Bronchial epithelial cell (primary cell): ENCODE data around the gene TCAF1. TPM values are rescaled to one million over a fixed set of nuclear protein-coding genes. Genes with fewer than 3 reads are reported as not detected.
A peak's percentile ranks its signal among the peaks of the same experiment; 100 is the strongest.

Source experiments
- DNase-seq: peaks from one replicate; pipeline ENCODE4 v3.0.0-alpha.2; 2010; ENCODE audit warnings: low read depth
- FAIRE-seq: peaks from 2 replicates; lab custom pipeline; 2011; peaks lifted over from hg19 to GRCh38; lab: Jason Lieb, UNC
- H3K27me3 ChIP-seq: 2 replicates; pipeline ENCODE4 v1.5.1; 2011; ENCODE audit warnings: low read length; ENCODE audit not compliant: control insufficient read depth, insufficient read depth
- H3K36me3 ChIP-seq: 2 replicates; pipeline ENCODE4 v1.5.1; 2011; ENCODE audit warnings: low read length; ENCODE audit not compliant: control insufficient read depth, insufficient read depth
- H3K4me3 ChIP-seq: 2 replicates; pipeline ENCODE4 v1.5.1; 2011; ENCODE audit warnings: mild to moderate bottlenecking, low read depth, low read length, control low read depth
- total RNA-seq: library from RNA; depleted of rRNA; stranded (reverse); fragments of >200 nt; gene quantifications from 2 replicates; pipeline ENCODE4 v1.2.1, GENCODE V29; 2014
- TF ChIP-seq, protein P1 (sequence below): IDR thresholded peaks from 2 replicates; pipeline ENCODE4 v1.5.1; 2011; ENCODE audit warnings: mild to moderate bottlenecking, moderate library complexity, low read length, control low read depth, inconsistent platforms; ENCODE audit not compliant: insufficient read depth, severe bottlenecking

TCAF1 gene, protein sequence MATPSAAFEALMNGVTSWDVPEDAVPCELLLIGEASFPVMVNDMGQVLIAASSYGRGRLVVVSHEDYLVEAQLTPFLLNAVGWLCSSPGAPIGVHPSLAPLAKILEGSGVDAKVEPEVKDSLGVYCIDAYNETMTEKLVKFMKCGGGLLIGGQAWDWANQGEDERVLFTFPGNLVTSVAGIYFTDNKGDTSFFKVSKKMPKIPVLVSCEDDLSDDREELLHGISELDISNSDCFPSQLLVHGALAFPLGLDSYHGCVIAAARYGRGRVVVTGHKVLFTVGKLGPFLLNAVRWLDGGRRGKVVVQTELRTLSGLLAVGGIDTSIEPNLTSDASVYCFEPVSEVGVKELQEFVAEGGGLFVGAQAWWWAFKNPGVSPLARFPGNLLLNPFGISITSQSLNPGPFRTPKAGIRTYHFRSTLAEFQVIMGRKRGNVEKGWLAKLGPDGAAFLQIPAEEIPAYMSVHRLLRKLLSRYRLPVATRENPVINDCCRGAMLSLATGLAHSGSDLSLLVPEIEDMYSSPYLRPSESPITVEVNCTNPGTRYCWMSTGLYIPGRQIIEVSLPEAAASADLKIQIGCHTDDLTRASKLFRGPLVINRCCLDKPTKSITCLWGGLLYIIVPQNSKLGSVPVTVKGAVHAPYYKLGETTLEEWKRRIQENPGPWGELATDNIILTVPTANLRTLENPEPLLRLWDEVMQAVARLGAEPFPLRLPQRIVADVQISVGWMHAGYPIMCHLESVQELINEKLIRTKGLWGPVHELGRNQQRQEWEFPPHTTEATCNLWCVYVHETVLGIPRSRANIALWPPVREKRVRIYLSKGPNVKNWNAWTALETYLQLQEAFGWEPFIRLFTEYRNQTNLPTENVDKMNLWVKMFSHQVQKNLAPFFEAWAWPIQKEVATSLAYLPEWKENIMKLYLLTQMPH
- total RNA-seq = 12.3 and 17.6 TPM in 2 replicates

DNA sequence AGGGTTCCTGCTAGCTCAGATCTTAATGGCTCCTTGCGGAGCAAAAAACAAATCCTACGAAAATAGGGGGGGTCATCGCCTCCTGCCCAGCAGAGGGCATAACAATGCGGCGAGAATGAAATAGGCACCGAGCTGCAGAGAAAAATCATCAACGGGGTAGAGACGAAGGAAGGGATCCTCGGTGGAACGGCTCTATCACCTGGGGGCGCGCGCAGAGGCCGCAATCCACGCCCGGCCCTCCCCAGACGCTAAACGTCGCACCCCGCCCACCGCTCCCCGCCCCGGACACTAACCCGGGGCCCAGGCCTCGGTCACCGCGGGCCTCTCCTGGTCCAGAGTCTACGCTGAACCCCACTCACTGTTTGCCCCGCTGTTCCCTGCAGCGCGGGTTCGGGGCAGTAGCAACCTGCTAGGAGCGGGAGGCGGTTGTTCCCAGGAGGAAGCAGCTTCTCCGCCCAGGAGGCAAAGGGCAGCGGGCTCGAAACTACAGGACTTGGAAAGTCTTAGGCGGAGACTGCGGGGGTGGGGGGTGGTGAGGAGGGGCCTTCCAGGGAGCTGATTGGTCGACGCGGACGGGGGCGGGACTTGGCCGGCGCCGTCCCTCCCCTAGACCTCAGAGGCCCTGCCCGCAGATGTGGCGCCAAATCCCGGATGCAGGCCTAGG is at the start of gene TCAF1:
Gene TCAF1 (minus strand): TSS at position 509 of the 664 bp plus-strand sequence. CDS start 25,568 bp downstream, outside the sequence.
- Histone ChIP-seq H3K36me3 (no peaks in the 10 kb centered on the region), H3K27me3 (no peaks in the 10 kb centered on the region), H3K4me3 (peak within 1 kb of the TSS; percentile 90)
- TF ChIP-seq, protein P1, sequence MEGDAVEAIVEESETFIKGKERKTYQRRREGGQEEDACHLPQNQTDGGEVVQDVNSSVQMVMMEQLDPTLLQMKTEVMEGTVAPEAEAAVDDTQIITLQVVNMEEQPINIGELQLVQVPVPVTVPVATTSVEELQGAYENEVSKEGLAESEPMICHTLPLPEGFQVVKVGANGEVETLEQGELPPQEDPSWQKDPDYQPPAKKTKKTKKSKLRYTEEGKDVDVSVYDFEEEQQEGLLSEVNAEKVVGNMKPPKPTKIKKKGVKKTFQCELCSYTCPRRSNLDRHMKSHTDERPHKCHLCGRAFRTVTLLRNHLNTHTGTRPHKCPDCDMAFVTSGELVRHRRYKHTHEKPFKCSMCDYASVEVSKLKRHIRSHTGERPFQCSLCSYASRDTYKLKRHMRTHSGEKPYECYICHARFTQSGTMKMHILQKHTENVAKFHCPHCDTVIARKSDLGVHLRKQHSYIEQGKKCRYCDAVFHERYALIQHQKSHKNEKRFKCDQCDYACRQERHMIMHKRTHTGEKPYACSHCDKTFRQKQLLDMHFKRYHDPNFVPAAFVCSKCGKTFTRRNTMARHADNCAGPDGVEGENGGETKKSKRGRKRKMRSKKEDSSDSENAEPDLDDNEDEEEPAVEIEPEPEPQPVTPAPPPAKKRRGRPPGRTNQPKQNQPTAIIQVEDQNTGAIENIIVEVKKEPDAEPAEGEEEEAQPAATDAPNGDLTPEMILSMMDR = peak; percentile 29
- DNase-seq = peak; percentile 83
- no peak for FAIRE-seq

DNA sequence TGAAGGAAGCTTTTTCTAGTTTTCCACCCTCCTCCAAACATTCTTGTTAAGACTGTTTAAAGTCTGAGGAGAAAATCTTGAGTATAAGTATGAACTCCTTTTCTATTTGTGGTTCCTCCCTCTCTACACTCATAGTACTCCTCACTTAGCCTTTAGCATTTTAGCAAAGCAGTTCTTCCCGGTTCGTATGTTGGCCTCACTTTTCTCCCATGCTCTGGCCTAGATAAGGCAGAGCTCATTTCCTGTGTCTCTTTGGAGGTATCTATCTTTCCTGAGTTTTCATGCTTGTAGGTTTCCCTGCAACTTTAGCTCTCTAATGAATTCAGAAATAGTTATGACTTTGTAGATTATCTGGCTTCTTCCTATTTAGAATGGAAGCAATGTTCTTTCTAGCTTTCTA is 46.8 kb upstream of the TCAF1 start:
- TF ChIP-seq, protein P1 = no peak
- H3K4me3 ChIP-seq = no peak overlapping the region

DNA sequence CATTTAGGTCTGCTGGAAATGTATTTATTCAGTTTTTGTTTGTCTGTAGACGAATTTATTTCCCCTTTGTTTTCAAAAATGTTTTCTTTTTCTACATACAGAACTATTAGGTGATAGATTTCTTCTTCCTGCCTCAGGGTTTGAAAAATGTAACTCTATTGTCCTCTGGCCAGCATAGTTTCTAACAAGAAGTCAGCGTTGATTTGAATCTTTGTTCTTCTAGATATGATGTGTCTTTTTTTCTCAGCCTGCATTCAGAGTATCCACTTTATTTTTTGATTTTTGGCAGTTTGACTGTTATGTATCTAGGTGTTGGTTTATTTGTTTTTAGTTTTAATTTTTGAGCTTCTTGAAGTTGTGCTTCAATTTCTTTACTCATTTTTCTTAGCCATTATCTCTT is 45.1 kb upstream of the TCAF1 start:
- no peak overlapping the region for H3K4me3 ChIP-seq
- H3K36me3 ChIP-seq = no peaks in the 10 kb centered on the region
- no peaks in the 10 kb centered on the region for H3K27me3 ChIP-seq
- DNase-seq = no peak
- no peak for FAIRE-seq
- TF ChIP-seq, protein P1 = no peak

More for the DNA sequence above, 46.8 kb upstream of the TCAF1 start:
- FAIRE-seq (no peak), DNase-seq (no peak)
- Histone ChIP-seq H3K27me3 (no peaks in the 10 kb centered on the region), H3K36me3 (no peaks in the 10 kb centered on the region)

DNA sequence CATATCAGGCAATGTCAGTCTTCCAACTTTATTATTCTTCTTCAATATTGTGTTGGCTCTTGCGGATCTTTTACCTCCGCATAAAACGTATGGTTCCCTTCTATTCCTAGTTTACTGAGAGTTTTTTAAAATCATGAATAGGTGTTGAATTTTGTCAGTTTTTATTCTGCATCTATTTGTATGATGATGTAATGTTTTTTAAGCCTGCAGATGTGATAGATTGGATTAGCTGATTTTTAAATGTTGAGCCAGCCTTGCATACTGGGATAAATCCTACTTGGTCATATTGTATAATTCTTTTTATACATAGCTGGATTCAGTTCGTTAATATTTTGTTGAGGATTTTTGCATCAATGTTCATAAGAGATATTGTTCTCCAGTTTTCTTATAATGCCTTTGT is 43.4 kb upstream of the TCAF1 start:
- no peak for DNase-seq
- no peak for FAIRE-seq
- no peaks in the 10 kb centered on the region for H3K36me3 ChIP-seq

More for the DNA sequence above, 43.4 kb upstream of the TCAF1 start:
- H3K4me3 ChIP-seq = no peak overlapping the region
- TF ChIP-seq, protein P1 = no peak
- no peaks in the 10 kb centered on the region for H3K27me3 ChIP-seq
